GM21528 (cell line): ENCODE results near the gene GEMIN4.
A peak's percentile ranks its signal among the peaks of the same experiment; 100 is the strongest.

Source experiments
- ATAC-seq: cut with Tn5 transposase; IDR thresholded peaks from one replicate; pipeline ENCODE4 v1.9.1; 2021; ENCODE audit warnings: mild to moderate bottlenecking, moderate library complexity; ENCODE audit not compliant: unreplicated experiment, low FRiP score

GEMIN4 gene

DNA sequence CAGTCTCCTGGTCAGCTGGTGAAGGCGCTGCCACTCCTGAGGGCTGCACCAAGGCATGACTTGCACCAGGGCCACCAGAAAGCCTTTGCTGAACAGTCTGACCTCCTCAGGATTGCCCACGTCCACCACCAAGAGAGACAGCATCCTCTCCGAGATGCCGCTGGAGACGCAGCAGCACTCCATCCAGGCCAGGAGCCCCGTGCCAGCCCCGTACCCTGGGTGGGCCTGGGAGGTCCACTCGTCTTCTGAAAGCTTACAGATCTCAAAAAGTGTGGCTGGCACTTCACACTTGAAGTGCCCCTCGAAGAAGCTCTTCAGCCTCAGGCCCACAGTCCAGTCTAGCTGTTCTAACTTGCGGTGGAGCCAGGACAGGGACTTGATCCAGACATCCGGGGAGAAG is 6.7 kb downstream of the GEMIN4 start:
- no peak for ATAC-seq

DNA sequence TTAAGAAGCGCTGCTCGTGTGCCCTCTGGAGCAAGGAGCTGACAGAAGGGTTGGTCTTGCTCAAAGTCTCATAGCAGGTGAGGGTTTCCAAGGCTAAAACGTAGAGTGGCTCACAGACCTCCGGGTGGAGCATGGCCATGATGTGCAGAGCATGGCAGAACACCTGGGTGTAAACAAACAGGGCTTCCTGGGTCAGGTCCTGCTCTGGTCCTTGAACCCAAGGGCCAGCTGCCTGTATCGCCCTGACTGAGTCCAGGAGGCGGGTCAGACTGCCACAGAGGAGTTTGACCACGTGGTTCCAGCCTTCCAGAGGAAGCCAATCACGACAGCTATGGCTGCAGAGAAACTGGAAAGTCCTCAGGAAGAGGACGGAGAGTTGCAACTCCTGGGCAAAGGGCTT is 7.1 kb downstream of the GEMIN4 start:
- no peak for ATAC-seq

DNA sequence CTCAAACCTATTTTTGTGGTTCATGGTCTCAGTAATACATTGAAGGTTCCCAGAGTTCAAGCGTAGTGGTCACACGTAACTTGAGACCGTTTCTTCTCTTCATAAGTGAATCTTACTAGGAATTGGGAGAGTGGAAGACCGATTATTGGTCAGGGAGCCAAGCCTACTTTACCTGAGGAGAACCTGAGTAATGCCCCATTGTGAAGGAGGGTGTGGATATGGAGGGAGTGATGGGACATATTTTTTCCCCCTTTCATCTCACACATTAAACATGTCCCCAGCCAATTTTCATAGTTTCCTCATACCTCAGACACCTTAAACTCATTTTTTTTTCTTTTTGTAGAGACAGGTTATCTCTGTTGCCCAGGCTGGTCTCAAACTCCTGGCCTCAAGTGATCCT is 8.9 kb downstream of the GEMIN4 start:
- ATAC-seq, result no peak

DNA sequence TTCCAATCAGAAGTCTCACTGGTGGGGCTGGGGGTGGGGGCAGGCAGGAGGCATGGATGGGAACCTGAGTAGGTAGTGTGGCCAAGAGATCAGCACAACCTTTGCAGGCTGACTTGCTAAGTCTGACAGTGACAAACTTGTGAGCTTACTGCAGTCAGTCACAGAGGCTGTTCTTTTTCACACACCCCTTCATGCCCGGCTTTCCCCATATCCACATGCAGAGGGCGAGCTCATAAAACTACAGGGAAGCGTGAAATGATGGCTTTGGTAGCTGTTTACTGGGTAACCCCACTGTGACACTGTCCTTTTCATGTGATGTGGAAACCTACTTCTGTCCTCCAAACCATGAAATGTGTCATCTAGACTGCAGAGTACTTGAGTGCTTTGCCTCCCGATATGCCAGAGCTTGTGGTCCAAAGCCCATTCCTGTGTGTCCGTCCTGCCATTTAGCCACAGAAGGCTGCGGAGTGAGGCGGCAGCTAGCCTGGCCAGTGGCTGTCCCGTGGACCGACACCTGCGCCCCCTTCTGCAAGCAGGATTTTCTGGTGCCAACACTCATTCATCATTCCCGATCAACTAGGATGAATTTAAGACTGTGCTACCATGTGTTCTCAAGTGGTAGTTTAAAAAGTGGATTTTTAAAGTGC is 9.8 kb downstream of the GEMIN4 start:
- no peak for ATAC-seq

DNA sequence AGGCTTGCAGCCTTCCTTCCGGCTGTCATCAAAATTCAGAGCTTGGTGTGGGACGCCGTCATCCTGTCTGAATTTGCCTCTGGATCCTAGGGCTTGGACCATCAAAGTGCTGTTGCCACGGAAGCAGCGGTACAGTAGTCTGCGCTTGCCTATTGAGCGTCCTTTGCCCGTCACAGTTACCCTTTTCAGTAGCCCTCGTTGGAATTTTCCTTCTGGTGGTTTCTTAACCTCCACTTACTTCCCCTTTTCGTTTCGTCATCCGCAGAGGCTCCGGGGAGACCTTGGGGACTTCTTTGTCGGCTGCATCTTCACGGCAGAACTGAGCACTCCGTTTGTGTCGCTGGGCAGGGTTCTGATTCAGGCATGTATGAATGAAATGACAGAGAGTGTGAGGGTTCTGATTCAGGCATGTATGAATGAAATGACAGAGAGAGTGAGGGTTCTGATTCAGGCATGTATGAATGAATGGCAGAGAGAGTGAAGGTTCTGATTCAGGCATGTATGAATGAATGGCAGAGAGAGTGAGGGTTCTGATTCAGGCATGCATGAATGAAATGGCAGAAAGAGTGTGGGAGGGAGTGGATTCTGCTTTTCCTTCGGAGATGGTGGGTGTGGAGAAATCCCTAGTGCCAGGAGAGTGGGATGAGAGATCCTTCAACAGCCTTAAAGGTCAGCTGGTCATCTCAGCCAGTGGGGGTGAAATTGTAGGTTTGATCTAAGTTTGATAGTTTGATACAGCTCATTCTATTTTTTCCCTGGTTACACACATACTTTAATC is 11.6 kb downstream of the GEMIN4 start:
- ATAC-seq, result peak; percentile 82

DNA sequence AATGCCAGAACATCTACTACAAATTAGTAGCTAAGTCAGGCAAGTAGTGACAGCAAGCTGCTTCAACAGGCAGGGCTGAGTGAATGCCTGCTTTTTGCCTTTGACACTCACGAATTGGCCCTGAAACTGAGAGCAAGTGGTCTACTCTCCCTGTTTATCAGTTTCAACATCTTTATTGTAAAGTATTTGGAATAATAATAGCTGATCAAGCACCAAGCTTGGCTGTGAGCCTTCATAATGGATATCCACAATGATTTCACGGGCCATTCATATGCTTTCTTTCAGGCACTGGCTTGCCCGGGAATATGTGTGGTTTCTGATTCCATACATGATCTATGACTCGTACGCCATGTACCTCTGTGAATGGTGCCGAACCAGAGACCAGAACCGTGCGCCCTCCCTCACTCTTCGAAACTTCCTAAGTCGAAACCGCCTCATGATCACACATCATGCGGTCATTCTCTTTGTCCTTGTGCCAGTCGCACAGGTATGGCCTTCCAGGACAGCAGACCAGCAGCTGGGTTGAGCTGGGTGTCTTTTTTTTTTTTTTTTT is 14.4 kb downstream of the GEMIN4 start:
- ATAC-seq, result no peak

DNA sequence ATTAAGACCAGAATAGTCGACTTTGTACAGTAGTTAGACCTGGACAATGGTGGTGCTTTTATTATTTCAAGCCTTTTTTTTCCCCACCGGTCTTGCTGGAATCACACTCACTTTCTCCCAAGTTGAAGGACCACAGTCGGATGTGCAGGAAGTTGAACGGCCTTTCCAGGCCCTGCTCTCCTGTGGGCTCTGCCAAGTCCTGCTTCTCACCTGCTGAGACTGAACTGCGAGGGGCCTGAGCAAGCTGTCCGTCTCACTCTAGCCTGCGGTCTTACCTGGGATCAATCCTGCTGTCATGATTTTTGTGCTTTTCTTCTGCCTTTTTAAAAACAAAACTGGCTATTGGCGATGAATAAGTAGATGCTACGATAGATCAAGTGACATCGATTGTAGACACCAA is 18.3 kb downstream of the GEMIN4 start:
- no peak for ATAC-seq

DNA sequence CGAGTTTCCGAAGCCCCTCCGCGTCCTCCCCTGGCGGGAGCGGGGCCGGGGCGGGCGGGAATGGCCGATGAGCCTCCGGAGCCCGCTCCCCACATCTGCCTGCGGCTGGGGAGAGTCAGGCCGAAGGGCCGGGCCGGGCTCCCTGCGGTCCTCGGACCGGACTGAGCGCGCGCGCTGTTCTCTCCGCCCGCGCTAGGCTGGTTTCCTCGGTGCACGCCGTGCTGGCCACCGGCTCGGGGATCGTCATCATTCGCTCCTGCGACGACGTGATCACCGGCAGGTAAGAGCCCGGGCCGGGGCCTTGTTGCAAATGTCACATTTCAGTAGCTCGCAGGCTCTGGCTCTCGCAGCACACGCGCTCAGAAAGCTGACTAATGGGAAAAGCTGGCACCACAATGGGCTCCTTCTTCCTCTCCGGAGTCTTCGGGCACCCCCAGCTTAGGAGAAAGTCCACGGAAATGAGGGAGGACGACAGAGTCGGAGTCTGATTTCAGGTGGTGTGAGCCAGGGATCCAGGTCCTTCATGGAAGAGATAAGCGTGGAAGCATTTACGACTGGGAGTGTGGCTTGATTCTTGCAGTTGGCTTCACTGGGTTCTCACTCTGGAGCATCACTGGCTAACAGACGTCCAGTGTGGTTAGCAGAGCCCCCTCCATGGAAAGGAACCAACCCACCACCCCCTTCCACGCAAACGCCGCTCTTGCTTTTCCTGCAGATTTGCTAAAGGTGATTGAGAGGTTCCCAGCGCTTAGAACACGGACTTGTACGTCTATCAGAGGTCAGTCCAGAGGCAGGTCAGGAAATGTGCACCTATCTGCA is 19.0 kb downstream of the GEMIN4 start:
- no peak for ATAC-seq

DNA sequence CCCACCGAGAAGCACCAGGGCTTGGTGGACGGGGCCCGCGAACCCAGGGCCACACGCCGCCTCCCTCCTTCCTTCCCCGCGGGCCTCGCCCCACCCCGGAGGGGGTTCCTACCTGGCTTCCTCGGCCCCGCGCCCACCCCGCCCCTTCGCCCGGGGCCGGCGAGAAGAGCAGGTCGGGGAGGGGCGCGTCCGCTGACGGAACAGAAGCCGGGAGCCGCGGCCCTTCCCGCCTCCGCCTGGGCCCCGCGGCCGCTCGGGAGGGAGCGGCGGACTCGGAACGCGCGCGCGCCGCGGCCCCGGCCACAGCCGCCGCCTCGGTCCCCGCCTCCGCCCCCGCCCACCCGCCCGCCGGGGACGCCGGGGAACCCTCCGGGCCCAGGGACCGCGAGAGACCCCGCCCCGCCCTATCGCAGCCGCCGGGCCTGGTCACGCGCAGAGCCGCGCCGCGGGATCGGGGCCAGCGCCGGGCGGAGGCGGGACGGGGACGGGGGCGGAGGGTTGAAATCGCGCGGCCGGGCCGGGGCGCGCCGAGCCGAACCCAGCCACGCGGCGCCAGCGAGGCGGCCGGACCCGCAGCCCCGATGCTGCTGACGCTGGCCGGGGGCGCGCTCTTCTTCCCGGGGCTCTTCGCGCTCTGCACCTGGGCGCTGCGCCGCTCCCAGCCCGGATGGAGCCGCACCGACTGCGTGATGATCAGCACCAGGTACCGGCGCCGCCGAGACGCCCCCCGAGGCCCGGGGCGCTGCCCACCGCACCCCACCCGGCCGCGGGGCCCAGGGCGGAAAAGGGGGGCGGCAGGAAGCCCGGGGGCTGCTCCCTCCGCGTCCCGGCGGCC is 19.8 kb downstream of the GEMIN4 start, which contains the start of gene TLCD3A:
TLCD3A (plus strand) TSS at position 530 of the 835 bp plus-strand sequence; CDS start at position 582, 52 bp downstream.
- ATAC-seq, result no peak

DNA sequence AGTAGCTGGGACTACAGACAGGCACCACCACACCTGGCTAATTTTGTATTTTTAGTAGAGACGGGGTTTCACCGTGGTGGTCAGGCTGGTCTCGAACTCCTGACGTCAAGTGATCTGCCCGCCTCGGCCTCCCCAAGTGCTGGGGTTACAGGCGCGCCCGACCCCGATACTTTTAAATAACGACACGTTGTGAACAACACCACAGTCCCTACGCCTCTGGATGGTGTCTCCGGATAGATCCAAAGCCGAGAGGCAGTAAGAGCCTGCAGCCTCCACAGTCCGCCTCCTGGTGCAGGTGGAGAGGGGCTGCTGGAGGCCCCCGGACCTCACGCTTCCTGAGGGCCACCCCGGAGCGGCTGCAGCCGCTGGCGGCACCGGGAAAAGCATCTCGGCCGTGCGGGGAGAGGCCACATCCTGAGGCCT is 20.4 kb downstream of the GEMIN4 start:
- no peak for ATAC-seq

DNA sequence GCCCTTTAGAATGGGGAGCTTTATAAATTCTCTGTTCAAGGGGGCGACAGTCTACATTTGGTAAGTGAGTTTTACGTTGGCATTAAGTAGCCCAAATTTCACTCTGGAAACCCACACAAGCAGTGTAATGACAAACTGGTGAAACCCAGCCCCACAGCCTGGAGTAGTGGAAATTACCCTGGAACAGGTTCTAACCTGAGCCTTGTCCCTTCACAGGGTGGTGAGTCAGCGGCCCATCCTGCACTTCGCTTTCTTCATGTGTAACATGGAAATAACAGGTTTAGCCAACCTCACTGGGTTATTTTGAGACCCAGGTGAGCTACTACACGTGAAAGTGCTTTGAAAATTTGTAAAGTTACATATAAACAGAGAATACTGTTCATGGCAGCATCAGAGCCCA is 23.2 kb downstream of the GEMIN4 start:
- ATAC-seq, result no peak

DNA sequence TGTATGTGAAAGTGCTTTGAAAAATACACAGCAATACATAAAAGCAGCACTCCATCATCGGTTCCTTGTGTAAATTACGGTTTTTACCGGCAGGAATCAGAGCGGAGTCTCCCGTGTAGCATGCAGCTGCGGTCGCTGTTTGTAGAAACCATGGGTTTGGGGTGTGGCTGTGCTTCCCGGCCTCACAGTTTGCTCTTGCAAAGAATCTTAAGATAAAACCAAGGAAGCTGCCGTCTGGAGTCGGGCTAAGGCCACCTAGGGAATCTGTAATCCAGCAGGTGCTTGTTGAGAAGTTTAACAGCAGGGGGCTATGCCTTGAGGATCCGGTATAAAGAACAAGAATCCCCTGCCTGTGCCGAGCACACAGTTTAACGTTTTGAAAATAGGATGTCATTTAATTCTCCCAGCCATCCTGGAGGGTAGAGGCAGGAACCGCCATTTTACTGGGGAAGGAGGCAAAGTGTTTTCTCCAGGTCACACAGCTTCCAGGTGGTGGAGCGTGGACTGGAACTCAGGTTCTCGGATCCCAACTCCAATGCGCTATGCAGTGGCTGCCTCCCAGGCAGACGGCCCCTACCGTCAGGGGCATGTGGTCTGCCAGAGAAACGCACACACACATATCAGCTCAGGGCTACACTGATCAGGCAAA is 25.7 kb downstream of the GEMIN4 start:
- no peak for ATAC-seq

DNA sequence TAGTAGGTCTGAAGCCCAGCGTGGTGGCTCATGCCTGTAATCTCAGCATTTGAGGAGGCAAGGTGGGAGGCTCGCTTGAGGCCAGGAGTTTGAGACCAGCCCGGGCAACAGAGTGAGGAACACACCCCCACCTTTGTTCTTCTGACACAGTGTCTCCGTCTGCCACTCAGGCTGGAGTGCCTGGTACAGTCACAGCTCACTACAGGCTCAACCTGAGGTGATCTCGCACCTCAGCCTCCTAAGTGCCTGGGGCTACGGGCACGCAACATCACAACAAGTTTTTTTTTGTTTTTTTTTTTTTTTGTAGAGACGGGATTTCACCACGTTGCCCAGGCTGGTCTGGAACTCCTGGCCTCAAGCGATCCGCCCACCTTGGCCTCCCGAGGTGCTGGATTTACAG is 26.3 kb downstream of the GEMIN4 start:
- no peak for ATAC-seq

DNA sequence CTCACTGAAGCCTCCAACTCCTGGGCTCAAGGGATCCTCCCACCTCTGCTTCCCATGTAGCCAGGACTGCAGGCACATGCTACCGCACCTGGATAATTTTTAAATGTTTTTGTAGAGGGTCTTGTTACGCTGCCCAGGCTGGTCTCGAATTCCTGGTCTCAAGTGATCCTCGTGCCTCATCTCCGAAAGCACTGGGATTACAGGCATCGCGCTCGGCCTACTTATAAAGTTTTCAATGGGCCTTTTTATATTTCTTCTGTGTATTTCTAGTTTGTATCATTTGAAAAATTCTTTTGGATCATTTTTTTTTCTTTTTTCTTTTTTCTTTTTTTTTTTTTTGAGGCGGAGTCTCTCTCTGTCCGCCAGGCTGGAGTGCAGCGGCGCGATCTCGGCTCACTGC is 27.0 kb downstream of the GEMIN4 start:
- ATAC-seq, result no peak

DNA sequence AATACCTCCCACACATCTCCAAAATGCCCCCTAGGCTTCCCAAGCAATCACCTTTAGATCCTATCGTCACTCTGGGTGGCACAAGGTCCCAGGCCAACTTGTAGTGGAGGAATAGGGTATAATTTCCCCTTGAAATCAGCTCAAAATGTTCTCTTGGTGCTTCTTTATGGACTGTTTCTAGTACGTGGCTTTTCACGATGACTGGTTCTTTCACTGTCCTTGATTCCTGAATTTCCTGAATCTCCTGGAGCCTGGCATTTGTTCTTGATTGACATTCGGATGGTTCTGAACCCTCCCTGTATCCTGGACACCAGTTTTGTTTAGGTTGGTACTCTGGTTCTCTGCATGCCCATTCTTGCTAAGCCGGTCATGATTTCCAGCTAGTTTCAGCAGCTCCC is 30.5 kb downstream of the GEMIN4 start:
- no peak for ATAC-seq

DNA sequence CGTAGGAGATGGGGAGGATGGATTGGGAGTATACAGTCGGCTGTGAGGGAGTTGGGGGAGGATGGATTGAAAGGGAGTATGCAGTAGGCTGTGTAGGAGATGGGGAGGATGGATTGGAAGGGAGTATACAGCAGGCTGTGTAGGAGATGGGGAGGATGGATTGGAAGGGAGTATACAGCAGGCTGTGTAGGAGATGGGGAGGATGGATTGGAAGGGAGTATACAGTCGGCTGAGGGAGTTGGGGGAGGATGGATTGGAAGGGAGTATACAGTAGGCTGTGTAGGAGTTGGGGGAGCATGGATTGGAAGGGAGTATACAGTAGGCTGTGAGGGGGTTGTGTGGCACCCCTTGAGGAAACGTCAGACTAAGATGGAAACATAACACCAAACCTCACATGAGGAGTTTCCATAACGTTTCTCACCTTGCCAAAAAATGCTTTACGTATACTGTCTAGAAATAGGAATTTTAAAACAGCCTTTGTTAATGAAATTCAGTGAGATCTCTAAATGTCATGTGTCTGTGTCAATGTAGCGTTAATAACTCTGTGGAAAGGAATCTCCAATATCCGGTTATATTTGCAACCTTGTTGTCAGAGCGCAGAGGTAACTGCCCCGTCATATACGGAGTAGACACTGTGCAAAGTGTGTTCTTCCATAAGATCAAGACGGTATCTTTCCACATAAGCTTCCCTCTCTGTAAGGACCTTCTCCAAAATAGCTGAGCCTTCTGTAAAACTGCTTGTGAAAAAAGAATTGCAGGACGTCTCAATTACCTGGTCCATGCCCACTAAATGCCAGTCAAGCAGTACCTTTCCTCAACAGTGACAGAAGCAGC is 31.1 kb downstream of the GEMIN4 start:
- ATAC-seq, result no peak

DNA sequence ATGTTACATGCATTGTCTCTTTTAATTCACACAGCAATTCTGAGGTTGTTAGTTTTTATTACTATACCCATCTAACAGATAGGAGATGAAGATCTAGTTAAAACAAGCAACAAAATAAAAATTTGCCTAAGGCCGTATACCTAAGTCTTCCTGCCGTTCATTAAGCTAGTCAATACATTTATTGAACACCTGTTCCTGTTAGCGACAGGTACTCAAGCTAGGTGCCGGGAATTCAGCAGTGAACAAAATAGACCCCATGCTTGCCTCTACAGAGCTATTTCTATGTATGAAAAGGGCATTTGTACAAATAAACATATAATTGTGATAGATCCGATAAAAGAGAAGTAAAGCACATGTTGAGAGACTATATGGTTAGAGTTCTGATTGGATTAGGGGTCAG is 34.0 kb downstream of the GEMIN4 start:
- no peak for ATAC-seq

DNA sequence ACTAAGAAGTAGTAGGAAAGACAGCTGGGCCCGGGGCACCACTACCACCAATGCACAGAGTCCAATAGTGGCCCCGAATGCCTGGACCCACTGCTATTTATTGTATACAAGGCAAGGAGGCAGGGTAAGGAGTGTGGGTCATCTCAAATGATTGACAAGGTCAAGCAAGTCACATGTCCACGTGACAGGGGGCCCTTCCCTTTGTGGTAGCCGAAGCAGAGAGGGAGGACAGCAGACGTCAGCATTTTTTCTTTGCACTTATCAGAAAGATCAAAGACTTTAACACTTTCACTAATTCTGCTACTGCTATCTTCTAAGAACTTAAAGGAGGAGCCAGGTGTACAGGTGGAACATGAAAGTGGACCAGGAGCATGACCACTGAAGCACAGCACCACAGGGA is 43.9 kb downstream of the GEMIN4 start:
- no peak for ATAC-seq

DNA sequence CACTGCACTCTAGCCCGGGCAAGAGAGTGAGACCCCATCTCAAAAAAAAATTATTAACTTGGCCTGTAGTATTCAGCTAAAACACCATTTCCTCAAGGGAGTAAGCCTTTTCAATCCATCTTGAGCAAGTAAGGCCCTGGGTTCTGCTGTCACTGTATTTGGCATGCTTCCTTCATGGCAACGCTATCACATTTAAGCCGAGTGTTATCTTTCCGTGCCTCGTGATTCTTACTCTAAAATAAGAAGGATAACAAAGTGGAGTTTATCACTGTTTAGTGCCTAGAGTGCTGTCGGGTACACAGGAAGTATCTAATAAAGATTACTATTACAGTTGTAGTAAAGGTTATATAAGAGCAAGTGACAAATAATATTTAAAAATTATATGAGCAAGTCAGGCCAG is 46.2 kb downstream of the GEMIN4 start:
- no peak for ATAC-seq
